GM12873 (cell line): ENCODE measurements around the gene GRIK4.

ENCODE experiments used
- CTCF ChIP-seq: IDR thresholded peaks from 2 replicates; pipeline ENCODE4 v1.5.1; 2012; ENCODE audit warnings: low read depth, mild to moderate bottlenecking, moderate library complexity, low read length, control low read depth; ENCODE audit not compliant: insufficient read depth; ENCODE audit errors: missing control alignments

Gene GRIK4

GRCh38 chr11:120675171-120675570 is 163.6 kb downstream of the GRIK4 start:
- TF ChIP-seq CTCF, result no peak

DNA sequence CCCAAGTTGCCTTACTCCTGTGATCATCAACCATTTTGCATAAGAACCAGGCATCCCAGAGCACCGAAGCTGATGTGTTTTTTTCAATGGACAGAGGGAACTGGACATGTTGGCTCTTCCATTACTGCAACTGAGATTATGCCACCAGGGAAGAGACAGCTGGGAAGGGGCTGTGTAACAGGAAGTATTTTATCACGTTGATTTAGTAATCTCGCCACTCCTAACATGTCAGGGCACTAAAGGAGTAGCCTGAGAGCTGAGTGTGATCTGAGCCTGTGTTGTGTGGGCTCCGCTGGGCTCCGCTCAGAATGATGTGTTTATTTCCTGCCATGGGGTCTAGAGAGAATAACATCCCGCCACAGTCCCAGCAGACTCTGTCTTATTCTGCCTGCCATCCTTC is 165.4 kb downstream of the GRIK4 start:
- TF ChIP-seq CTCF, result no peak

GRCh38 chr11:120680322-120680721 is 168.8 kb downstream of the GRIK4 start:
- TF ChIP-seq CTCF, result no peak

GRCh38 chr11:120681434-120682331 is 170.1 kb downstream of the GRIK4 start:
- TF ChIP-seq CTCF, result no peak

DNA sequence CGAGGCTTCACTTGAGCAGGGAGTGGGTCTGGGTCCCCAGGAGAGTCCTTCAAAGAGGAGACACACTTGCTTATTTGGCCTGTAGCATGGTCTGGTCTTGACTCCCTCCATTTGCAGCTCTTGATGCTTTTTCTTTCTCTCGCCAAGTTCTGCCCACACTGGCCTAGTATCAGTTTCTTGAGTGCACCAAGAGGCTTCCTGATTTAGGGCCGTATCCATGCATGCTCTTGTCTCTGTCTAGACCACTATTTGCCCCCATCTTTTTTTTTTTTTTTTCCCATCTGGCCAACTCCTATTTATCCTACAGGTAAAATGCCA is 170.7 kb downstream of the GRIK4 start:
- no peak for TF ChIP-seq CTCF

DNA sequence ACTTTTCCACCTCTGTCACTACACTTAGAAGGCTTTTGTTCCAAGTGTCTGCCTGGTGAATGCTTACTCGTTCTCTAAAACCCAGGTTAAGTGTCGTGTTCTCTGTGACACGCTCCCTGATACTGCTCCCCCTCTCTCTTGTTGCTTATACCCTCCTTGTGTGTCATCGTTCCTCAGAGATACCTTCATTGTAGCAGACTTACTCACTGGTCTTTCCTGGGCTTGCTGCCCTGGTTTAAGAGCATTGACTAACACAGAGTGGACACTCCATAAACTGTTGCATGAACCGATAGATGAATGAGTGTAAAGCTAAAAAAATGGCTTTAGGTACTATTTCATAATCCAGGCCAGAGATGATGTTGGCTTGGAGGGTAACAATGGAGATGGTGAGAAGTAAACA is 171.3 kb downstream of the GRIK4 start:
- TF ChIP-seq CTCF, result no peak

DNA sequence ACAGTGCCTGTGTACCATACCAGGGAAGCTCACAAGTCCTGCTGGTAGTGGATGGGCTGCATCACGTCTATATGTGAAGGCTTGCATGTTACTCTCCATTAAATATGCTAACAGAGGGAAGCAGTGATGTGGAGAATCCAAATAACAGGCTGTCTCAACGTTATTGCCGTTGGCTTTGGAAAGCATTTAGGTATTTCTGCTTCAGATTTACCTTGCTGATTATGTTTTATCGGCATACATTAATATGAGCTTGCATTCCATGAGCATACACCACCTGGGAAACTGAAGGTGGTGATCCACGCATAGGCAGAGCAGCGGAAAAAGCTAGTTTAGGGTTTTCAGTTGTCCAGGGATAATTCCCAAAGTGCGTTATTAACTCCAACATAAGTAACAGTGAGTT is 175.0 kb downstream of the GRIK4 start:
- TF ChIP-seq CTCF, result no peak
